Natural killer cell treated with Interleukin-12 subunit alpha and Interleukin-12 subunit beta and Interleukin-15 and Interleukin-18, amount 100 ng/mL, for 72 hours (primary cell): Measurements from ENCODE around the gene ANK3. TPM values are rescaled to one million over a fixed set of nuclear protein-coding genes. Genes with fewer than 3 reads are reported as not detected.
A peak's percentile ranks its signal among the peaks of the same experiment; 100 is the strongest.

Experiments
- ATAC-seq, 2 donors: fragments of 150-1000 bp; cut with Tn5 transposase in 1 of 2; sonication (Bioruptor Pico), chemical (Tn5 transposase) in 1 of 2; 2 replicates each; pipeline ENCODE4 v1.10.0; 2021
- DNase-seq: peaks from one replicate; pipeline ENCODE4 v3.0.0; 2022; ENCODE audit warnings: low spot score
- H3K27ac Mint-ChIP-seq, 2 donors: 1 replicate in 1 of 2; 2 replicates in 1 of 2; pipeline ENCODE4 v1.8.0; 2022; ENCODE audit warnings: mixed read lengths in 2 of 2, mild to moderate bottlenecking in 1 of 2, moderate library complexity in 1 of 2
- H3K27me3 Mint-ChIP-seq, 2 donors: 1 replicate in 1 of 2; 2 replicates in 1 of 2; pipeline ENCODE4 v1.8.0; 2022; ENCODE audit warnings: mixed read lengths in 2 of 2
- H3K36me3 Mint-ChIP-seq: one replicate; pipeline ENCODE4 v1.8.0; 2022; ENCODE audit warnings: mixed read lengths
- H3K4me1 Mint-ChIP-seq, 2 donors: 1 replicate in 1 of 2; 2 replicates in 1 of 2; pipeline ENCODE4 v1.8.0; 2022; ENCODE audit warnings: low read depth in 2 of 2, mixed read lengths in 2 of 2, mild to moderate bottlenecking in 1 of 2
- H3K4me3 Mint-ChIP-seq: one replicate; pipeline ENCODE4 v1.8.0; 2022; ENCODE audit warnings: mixed read lengths
- H3K9me3 Mint-ChIP-seq: 2 replicates; pipeline ENCODE4 v1.8.0; 2022; ENCODE audit warnings: mixed read lengths
- total RNA-seq, 2 donors: library from RNA; stranded (reverse); gene quantifications; one replicate each; pipeline ENCODE4 v1.2.3, GENCODE V29; 2022

ANK3 gene
- total RNA-seq, 2 donors from 2014 or later, result 22.0 to 92.7 TPM

- DNase-seq (no peak), ATAC-seq (no peak)
- H3K27ac Mint-ChIP-seq, result no peak overlapping the region
- no peak overlapping the region for H3K4me3 Mint-ChIP-seq
- no peaks in the 10 kb centered on the region for H3K36me3 Mint-ChIP-seq
- peaks cover 2% of the 10 kb centered on the region for H3K9me3 Mint-ChIP-seq
- no peaks in the 10 kb centered on the region for H3K4me1 Mint-ChIP-seq
- H3K27me3 Mint-ChIP-seq, result peaks cover 0 to 3% of the 10 kb centered on the region in 2 donors
Measured at GRCh38 chr10:60400366-60400765, 10.7 kb upstream of the ANK3 start.

GRCh38 chr10:60399328-60399727 lies 9.7 kb upstream of the ANK3 start:
- Mint-ChIP-seq H3K36me3 (no peaks in the 10 kb centered on the region), H3K4me3 (no peak overlapping the region), H3K27me3 (peaks cover 0 to 3% of the 10 kb centered on the region in 2 donors), H3K27ac (no peak overlapping the region), H3K4me1 (peaks cover 0 to 3% of the 10 kb centered on the region in 2 donors), H3K9me3 (peaks cover 2% of the 10 kb centered on the region)
- ATAC-seq, result no peak
- no peak for DNase-seq

GRCh38 chr10:60397792-60398191 lies 8.1 kb upstream of the ANK3 start:
- DNase-seq (no peak), ATAC-seq (no peak)
- Mint-ChIP-seq H3K9me3 (peaks cover 2% of the 10 kb centered on the region), H3K27ac (no peak overlapping the region), H3K4me1 (peaks cover 0 to 4% of the 10 kb centered on the region in 2 donors), H3K4me3 (no peak overlapping the region), H3K27me3 (peaks cover 0 to 3% of the 10 kb centered on the region in 2 donors), H3K36me3 (no peaks in the 10 kb centered on the region)

- Mint-ChIP-seq H3K4me3 (no peak overlapping the region), H3K4me1 (peaks cover 0 to 4% of the 10 kb centered on the region in 2 donors), H3K27ac (no peak overlapping the region), H3K27me3 (peaks cover 0 to 3% of the 10 kb centered on the region in 2 donors), H3K9me3 (peaks cover 2% of the 10 kb centered on the region), H3K36me3 (no peaks in the 10 kb centered on the region)
- ATAC-seq, result no peak
- DNase-seq, result no peak
Measured at GRCh38 chr10:60396766-60397165, 7.1 kb upstream of the ANK3 start.

- H3K27me3 Mint-ChIP-seq, result peaks cover 0 to 3% of the 10 kb centered on the region in 2 donors
- H3K9me3 Mint-ChIP-seq, result peaks cover 2% of the 10 kb centered on the region
- peaks cover 0 to 4% of the 10 kb centered on the region in 2 donors for H3K4me1 Mint-ChIP-seq
- H3K4me3 Mint-ChIP-seq, result no peak overlapping the region
- ATAC-seq, result no peak
- no peak overlapping the region for H3K27ac Mint-ChIP-seq
- no peaks in the 10 kb centered on the region for H3K36me3 Mint-ChIP-seq
- DNase-seq, result no peak
Measured at GRCh38 chr10:60395711-60396110, 6.0 kb upstream of the ANK3 start.

- DNase-seq (no peak), ATAC-seq (peak; percentile 20 to 63)
- Mint-ChIP-seq H3K27me3 (peaks cover 0 to 3% of the 10 kb centered on the region in 2 donors), H3K4me3 (no peak overlapping the region), H3K9me3 (peaks cover 2% of the 10 kb centered on the region), H3K4me1 (peaks cover 0 to 4% of the 10 kb centered on the region in 2 donors), H3K36me3 (no peaks in the 10 kb centered on the region), H3K27ac (no peak overlapping the region)
Measured at GRCh38 chr10:60394446-60394845, 4.8 kb upstream of the ANK3 start.

- ATAC-seq, result no peak
- H3K9me3 Mint-ChIP-seq, result peaks cover 2% of the 10 kb centered on the region
- H3K36me3 Mint-ChIP-seq, result no peaks in the 10 kb centered on the region
- DNase-seq, result no peak
- no peak overlapping the region for H3K4me3 Mint-ChIP-seq
- H3K27ac Mint-ChIP-seq, result no peak overlapping the region
- H3K4me1 Mint-ChIP-seq, result peaks cover 0 to 4% of the 10 kb centered on the region in 2 donors
- H3K27me3 Mint-ChIP-seq, result no peaks in the 10 kb centered on the region
Measured at GRCh38 chr10:60390224-60390626, 550 bp upstream of the ANK3 start.

GRCh38 chr10:60388709-60389301 lies 870 bp downstream of the ANK3 start:
- Mint-ChIP-seq H3K9me3 (peaks cover 2% of the 10 kb centered on the region), H3K27ac (no peak overlapping the region), H3K36me3 (no peaks in the 10 kb centered on the region), H3K27me3 (no peaks in the 10 kb centered on the region), H3K4me1 (no peaks in the 10 kb centered on the region), H3K4me3 (no peak overlapping the region)
- ATAC-seq (no peak), DNase-seq (no peak)

GRCh38 chr10:60388116-60388625 lies 1.5 kb downstream of the ANK3 start:
- DNase-seq (no peak), ATAC-seq (no peak)
- H3K9me3 Mint-ChIP-seq, result peaks cover 2% of the 10 kb centered on the region
- H3K4me3 Mint-ChIP-seq, result no peak overlapping the region
- no peaks in the 10 kb centered on the region for H3K36me3 Mint-ChIP-seq
- H3K27me3 Mint-ChIP-seq, result no peaks in the 10 kb centered on the region
- H3K27ac Mint-ChIP-seq, result no peak overlapping the region
- H3K4me1 Mint-ChIP-seq, result no peaks in the 10 kb centered on the region

GRCh38 chr10:60387531-60387930 lies 2.1 kb downstream of the ANK3 start:
- Mint-ChIP-seq H3K9me3 (peaks cover 2% of the 10 kb centered on the region), H3K27me3 (no peaks in the 10 kb centered on the region)
- ATAC-seq, result no peak

GRCh38 chr10:60385399-60385738 lies 4.3 kb downstream of the ANK3 start:
- DNase-seq, result no peak
- no peak for ATAC-seq
- no peaks in the 10 kb centered on the region for H3K4me1 Mint-ChIP-seq
- peaks cover 2% of the 10 kb centered on the region for H3K9me3 Mint-ChIP-seq
- H3K27ac Mint-ChIP-seq, result no peak overlapping the region
- no peaks in the 10 kb centered on the region for H3K36me3 Mint-ChIP-seq
- H3K4me3 Mint-ChIP-seq, result no peak overlapping the region
- H3K27me3 Mint-ChIP-seq, result no peaks in the 10 kb centered on the region

More at GRCh38 chr10:60387531-60387930, 2.1 kb downstream of the ANK3 start:
- no peak overlapping the region for H3K27ac Mint-ChIP-seq
- no peak overlapping the region for H3K4me3 Mint-ChIP-seq
- no peak for DNase-seq
- H3K4me1 Mint-ChIP-seq, result no peaks in the 10 kb centered on the region
- no peaks in the 10 kb centered on the region for H3K36me3 Mint-ChIP-seq

GRCh38 chr10:60384708-60385398 lies 4.8 kb downstream of the ANK3 start:
- peak in 1 of 2 donors; percentile 28 for ATAC-seq
- Mint-ChIP-seq H3K4me1 (no peaks in the 10 kb centered on the region), H3K27ac (no peak overlapping the region), H3K9me3 (peaks cover 2% of the 10 kb centered on the region), H3K4me3 (no peak overlapping the region), H3K27me3 (no peaks in the 10 kb centered on the region), H3K36me3 (no peaks in the 10 kb centered on the region)
- no peak for DNase-seq

- Mint-ChIP-seq H3K4me1 (no peaks in the 10 kb centered on the region), H3K27me3 (no peaks in the 10 kb centered on the region), H3K36me3 (no peaks in the 10 kb centered on the region), H3K4me3 (no peak overlapping the region), H3K9me3 (peaks cover 2% of the 10 kb centered on the region), H3K27ac (no peak overlapping the region)
- no peak for ATAC-seq
- DNase-seq, result no peak
Measured at GRCh38 chr10:60384011-60384410, 5.7 kb downstream of the ANK3 start.

- DNase-seq (no peak), ATAC-seq (peak in 1 of 2 donors; percentile 48)
- H3K36me3 Mint-ChIP-seq, result no peaks in the 10 kb centered on the region
- H3K4me3 Mint-ChIP-seq, result no peak overlapping the region
- no peaks in the 10 kb centered on the region for H3K27me3 Mint-ChIP-seq
- peaks cover 2% of the 10 kb centered on the region for H3K9me3 Mint-ChIP-seq
- no peaks in the 10 kb centered on the region for H3K4me1 Mint-ChIP-seq
- no peak overlapping the region for H3K27ac Mint-ChIP-seq
Measured at GRCh38 chr10:60382946-60383681, 6.6 kb downstream of the ANK3 start.
